ENCODE data around the gene DNMT3L. TPM values are rescaled to one million over a fixed set of nuclear protein-coding genes. Genes with fewer than 3 reads are reported as not detected.

The DNMT3L gene
- total RNA-seq, 1 donor from 2014 or later: not detected

GRCh38 chr21:44289381-44290010 is 27.8 kb upstream of the DNMT3L start:
- intact Hi-C loops (cut with DNase I): no loop called here
- H3K27me3 ChIP-seq: no peaks in the 10 kb centered on the region

GRCh38 chr21:44288251-44289110 is 26.8 kb upstream of the DNMT3L start:
- intact Hi-C loops (cut with DNase I): no loop called here
- H3K36me3 ChIP-seq: no peaks in the 10 kb centered on the region
- H3K9me3 ChIP-seq: no peaks in the 10 kb centered on the region
- H3K4me3 ChIP-seq: no peak overlapping the region
- no peaks in the 10 kb centered on the region for H3K27me3 ChIP-seq
- H3K4me1 ChIP-seq: no peaks in the 10 kb centered on the region
- H3K27ac ChIP-seq: no peak overlapping the region
- no peak for DNase-seq (ENCODE audit: low spot score in 2 of 2)
- TF ChIP-seq CTCF (IDR thresholded peaks at IDR 0.05): no peak

More at GRCh38 chr21:44289381-44290010, 27.8 kb upstream of the DNMT3L start:
- Histone ChIP-seq H3K36me3 (no peaks in the 10 kb centered on the region), H3K27ac (no peak overlapping the region), H3K4me1 (no peaks in the 10 kb centered on the region), H3K4me3 (no peak overlapping the region), H3K9me3 (no peaks in the 10 kb centered on the region)
- TF ChIP-seq CTCF (IDR thresholded peaks at IDR 0.05): no peak
- no peak for DNase-seq (ENCODE audit: low spot score in 2 of 2)

- Histone ChIP-seq H3K36me3 (no peaks in the 10 kb centered on the region), H3K4me3 (no peak overlapping the region), H3K27me3 (no peaks in the 10 kb centered on the region), H3K27ac (no peak overlapping the region), H3K9me3 (no peaks in the 10 kb centered on the region), H3K4me1 (no peaks in the 10 kb centered on the region)
- intact Hi-C loops (cut with DNase I): no loop called here
- no peak for TF ChIP-seq CTCF (IDR thresholded peaks at IDR 0.05)
- no peak for DNase-seq (ENCODE audit: low spot score in 2 of 2)
Measured at GRCh38 chr21:44286716-44287632, 25.3 kb upstream of the DNMT3L start.

- no peaks in the 10 kb centered on the region for H3K4me1 ChIP-seq
- H3K9me3 ChIP-seq: no peaks in the 10 kb centered on the region
- no peak overlapping the region for H3K27ac ChIP-seq
- TF ChIP-seq CTCF (IDR thresholded peaks at IDR 0.05): no peak
- no peak for DNase-seq (ENCODE audit: low spot score in 2 of 2)
- no peaks in the 10 kb centered on the region for H3K27me3 ChIP-seq
- no peaks in the 10 kb centered on the region for H3K36me3 ChIP-seq
- intact Hi-C loops (cut with DNase I): no loop called here
- peak overlapping the region; percentile 15 to 35 for H3K4me3 ChIP-seq
Measured at GRCh38 chr21:44286086-44286715, 24.5 kb upstream of the DNMT3L start.

All from ascending aorta (tissue), 2 donors.